ENCODE measurements around the gene SKAP2.

DNA sequence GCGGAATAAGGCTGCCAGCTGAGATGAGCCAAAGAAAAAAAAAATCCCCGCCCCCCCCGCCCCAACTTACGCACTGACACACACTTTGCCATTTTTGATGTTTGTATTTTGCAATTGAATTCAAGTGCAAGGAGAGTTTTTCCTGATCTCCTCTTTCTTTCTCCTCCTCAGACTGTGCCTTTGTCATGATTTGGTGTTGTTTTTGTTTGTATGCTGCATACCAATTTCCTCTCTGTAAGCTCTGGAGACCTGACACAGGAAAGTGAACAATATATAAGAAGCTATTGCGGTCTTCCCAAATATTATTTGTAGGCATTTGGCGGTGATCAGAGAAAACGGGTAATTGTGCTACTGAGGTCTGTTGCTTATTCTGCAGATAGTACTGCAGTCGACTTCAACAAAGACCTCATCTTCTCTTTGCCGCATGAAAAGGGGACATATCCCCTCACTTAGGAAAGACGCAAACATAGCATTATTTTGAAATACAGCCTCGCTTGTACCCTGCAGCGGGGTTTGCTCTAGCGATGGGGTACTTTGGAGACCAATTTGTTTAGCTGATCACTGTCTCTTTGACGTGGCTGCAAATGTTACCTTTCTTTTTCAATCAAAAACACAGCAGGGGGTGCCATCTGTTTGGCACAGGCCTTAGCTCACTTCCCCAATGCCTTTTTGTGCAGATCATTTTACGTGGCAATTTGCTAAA lies 206.6 kb downstream of the SKAP2 start:
- TF ChIP-seq YY1 (IDR thresholded peaks at IDR 0.05; ENCODE audit: insufficient read depth, insufficient read length) (no peak), ZNF274 (IDR thresholded peaks at IDR 0.05; ENCODE audit: low read depth, low read length) (no peak)

All from NT2/D1 (cell line).